ENCODE data around the gene WDSUB1.

The WDSUB1 gene

DNA sequence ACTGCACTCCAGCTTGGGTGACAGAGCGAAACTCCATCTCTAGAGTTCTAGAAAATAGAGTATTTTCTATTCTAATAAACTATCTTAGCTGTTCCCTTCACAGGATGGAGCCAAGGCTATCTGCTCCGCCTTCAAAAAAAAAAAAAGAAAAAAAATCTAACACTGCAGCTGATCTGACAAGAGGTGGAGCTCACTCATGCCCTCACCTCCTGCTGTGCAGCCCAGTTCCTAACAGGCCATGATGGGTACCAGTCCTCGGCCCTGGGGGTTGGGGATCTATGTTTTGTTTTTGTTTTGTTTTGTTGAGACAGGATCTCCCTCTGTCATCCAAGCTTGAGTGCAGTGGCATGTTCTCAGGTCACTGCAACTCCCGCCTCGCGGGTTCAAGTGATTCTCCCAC is 3.0 kb downstream of the WDSUB1 start:
- Mint-ChIP-seq H3K36me3 (ENCODE audit: low read depth) (peaks cover 25% of the 10 kb centered on the region), H3K4me3 (no peak overlapping the region), H3K4me1 (ENCODE audit: low read depth) (peaks cover 18% of the 10 kb centered on the region), H3K27ac (no peak overlapping the region), H3K27me3 (no peaks in the 10 kb centered on the region), H3K9me3 (no peaks in the 10 kb centered on the region)
- no peak for DNase-seq

DNA sequence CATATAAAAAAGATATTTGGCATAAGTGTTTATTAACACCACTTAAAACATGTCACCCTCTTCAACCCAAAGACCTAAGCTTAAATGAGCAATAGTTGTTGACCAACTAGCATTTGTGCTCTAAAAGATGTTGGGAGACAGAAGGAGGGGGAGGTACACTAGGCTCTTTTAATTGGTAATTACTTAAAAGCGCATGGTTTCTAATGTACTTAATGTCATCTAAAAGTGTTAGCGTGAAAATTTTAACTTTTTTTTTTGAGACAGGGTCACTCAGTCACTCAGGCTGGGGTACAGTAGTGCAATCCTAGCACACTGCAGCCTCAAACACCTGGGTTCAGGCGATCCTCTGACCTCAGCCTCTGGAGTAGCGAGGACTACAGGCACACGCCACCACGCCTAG is 5.5 kb downstream of the WDSUB1 start:
- Mint-ChIP-seq H3K4me1 (ENCODE audit: low read depth) (peaks cover 13% of the 10 kb centered on the region), H3K36me3 (ENCODE audit: low read depth) (peaks cover 29% of the 10 kb centered on the region), H3K9me3 (no peaks in the 10 kb centered on the region), H3K27me3 (no peaks in the 10 kb centered on the region), H3K27ac (no peak overlapping the region), H3K4me3 (no peak overlapping the region)
- DNase-seq: no peak

- Mint-ChIP-seq H3K36me3 (ENCODE audit: low read depth) (peaks cover 36% of the 10 kb centered on the region), H3K4me3 (no peak overlapping the region), H3K4me1 (ENCODE audit: low read depth) (peaks cover 6% of the 10 kb centered on the region), H3K27ac (no peak overlapping the region), H3K9me3 (no peaks in the 10 kb centered on the region), H3K27me3 (no peaks in the 10 kb centered on the region)
- no peak for DNase-seq
Observed at GRCh38 chr2:159279700-159280099, 6.8 kb downstream of the WDSUB1 start.

DNA sequence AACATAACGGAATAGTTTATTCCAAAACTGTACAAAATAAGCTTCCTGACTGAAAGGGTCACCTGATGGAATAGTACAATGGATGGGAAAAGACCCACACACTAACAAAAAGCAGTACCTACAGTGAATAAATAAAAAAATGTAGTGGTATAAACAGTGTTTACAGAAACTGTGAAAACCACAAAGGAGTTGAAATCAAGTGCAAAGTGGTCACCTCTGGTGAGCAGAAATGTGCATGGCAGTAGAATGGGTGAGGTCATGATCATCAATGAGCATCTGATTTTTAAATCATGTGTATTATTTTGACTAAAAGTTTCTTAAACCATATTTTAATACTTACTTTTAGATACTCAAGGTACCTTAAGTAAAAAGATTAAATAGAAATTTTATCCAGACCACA is 11.4 kb downstream of the WDSUB1 start:
- no peak overlapping the region for H3K27ac Mint-ChIP-seq
- H3K4me1 Mint-ChIP-seq (ENCODE audit: low read depth): peaks cover 4% of the 10 kb centered on the region
- peaks cover 2% of the 10 kb centered on the region for H3K9me3 Mint-ChIP-seq
- no peak for DNase-seq
- peaks cover 53% of the 10 kb centered on the region for H3K36me3 Mint-ChIP-seq (ENCODE audit: low read depth)
- H3K27me3 Mint-ChIP-seq: no peaks in the 10 kb centered on the region
- no peak overlapping the region for H3K4me3 Mint-ChIP-seq

- no peaks in the 10 kb centered on the region for H3K27me3 Mint-ChIP-seq
- H3K36me3 Mint-ChIP-seq (ENCODE audit: low read depth): peaks cover 52% of the 10 kb centered on the region
- H3K4me3 Mint-ChIP-seq: no peak overlapping the region
- H3K4me1 Mint-ChIP-seq (ENCODE audit: low read depth): peaks cover 4% of the 10 kb centered on the region
- no peak overlapping the region for H3K27ac Mint-ChIP-seq
- no peak for DNase-seq
- peaks cover 2% of the 10 kb centered on the region for H3K9me3 Mint-ChIP-seq
Observed at GRCh38 chr2:159272156-159272555, 14.3 kb downstream of the WDSUB1 start.

- Mint-ChIP-seq H3K4me3 (no peak overlapping the region), H3K9me3 (peaks cover 2% of the 10 kb centered on the region), H3K36me3 (ENCODE audit: low read depth) (peaks cover 52% of the 10 kb centered on the region), H3K27me3 (no peaks in the 10 kb centered on the region), H3K27ac (no peak overlapping the region), H3K4me1 (ENCODE audit: low read depth) (peaks cover 4% of the 10 kb centered on the region)
- DNase-seq: no peak
Observed at GRCh38 chr2:159270744-159271379, 15.6 kb downstream of the WDSUB1 start.

DNA sequence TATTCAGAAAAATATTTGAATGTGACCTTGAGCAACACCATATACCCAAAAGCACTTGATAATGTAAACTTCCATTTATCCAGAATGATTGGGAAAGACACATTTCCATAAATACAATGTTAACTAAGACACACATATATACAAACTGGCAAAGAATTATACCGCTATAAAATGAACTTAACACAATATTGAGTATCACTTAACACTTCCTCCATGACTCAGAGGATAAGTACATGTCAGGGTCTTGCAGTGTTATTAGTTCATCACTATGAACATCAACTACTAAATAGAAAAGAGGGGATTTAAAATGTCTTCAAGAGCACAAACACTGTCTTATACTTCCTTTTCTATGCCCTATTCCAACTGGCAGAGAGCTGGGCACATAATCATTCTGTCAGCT is 18.6 kb downstream of the WDSUB1 start:
- Mint-ChIP-seq H3K4me1 (ENCODE audit: low read depth) (no peaks in the 10 kb centered on the region), H3K36me3 (ENCODE audit: low read depth) (peaks cover 51% of the 10 kb centered on the region), H3K27ac (no peak overlapping the region), H3K4me3 (no peak overlapping the region), H3K9me3 (peaks cover 2% of the 10 kb centered on the region), H3K27me3 (no peaks in the 10 kb centered on the region)
- no peak for DNase-seq

- Mint-ChIP-seq H3K36me3 (ENCODE audit: low read depth) (peaks cover 43% of the 10 kb centered on the region), H3K9me3 (peaks cover 2% of the 10 kb centered on the region), H3K4me3 (no peak overlapping the region), H3K27me3 (no peaks in the 10 kb centered on the region), H3K4me1 (ENCODE audit: low read depth) (no peaks in the 10 kb centered on the region), H3K27ac (no peak overlapping the region)
- DNase-seq: no peak
Observed at GRCh38 chr2:159266554-159266953, 19.9 kb downstream of the WDSUB1 start.

DNA sequence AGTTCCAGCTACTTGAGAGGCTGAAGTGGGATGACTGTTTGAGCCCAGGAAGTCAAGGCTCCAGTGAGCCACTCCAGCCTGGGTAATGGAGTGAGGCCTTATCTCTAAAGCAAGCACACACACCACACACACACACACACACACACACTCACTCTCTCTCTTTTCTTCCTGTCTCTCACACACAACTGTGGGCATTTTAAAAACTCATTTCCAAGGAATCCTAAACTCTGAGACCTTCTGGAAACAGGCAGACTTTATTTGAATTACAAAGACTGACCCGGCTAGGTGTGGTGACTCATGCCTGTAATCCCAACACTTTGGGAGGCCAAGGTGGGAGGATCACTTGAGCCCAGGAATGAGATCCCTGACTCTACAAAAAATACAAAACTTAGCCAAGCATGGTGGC is 21.3 kb downstream of the WDSUB1 start:
- Mint-ChIP-seq H3K9me3 (no peaks in the 10 kb centered on the region), H3K4me1 (ENCODE audit: low read depth) (no peaks in the 10 kb centered on the region), H3K27me3 (no peaks in the 10 kb centered on the region), H3K36me3 (ENCODE audit: low read depth) (peaks cover 31% of the 10 kb centered on the region), H3K27ac (no peak overlapping the region), H3K4me3 (no peak overlapping the region)
- no peak for DNase-seq

DNA sequence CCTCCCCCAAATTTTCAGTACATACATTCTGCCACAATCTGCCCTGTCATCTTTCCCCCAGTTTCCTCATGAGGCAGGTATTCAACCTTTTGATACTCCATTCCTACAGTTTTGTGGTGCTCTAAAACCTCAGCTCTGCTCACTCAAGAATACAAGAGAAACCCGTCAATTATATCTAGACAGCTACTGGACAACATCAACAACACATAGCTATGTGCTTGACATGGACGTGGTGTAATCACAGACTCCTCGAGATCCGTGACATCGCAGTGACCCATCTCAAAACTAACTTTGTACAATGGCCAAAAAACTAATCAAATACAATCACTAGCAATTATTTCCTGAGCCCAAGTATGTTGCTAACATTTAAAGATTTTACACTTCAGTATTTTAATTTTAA is 23.6 kb downstream of the WDSUB1 start:
- peaks cover 28% of the 10 kb centered on the region for H3K36me3 Mint-ChIP-seq (ENCODE audit: low read depth)
- no peaks in the 10 kb centered on the region for H3K9me3 Mint-ChIP-seq
- no peaks in the 10 kb centered on the region for H3K27me3 Mint-ChIP-seq
- DNase-seq: no peak
- no peak overlapping the region for H3K4me3 Mint-ChIP-seq
- no peaks in the 10 kb centered on the region for H3K4me1 Mint-ChIP-seq (ENCODE audit: low read depth)
- no peak overlapping the region for H3K27ac Mint-ChIP-seq

DNA sequence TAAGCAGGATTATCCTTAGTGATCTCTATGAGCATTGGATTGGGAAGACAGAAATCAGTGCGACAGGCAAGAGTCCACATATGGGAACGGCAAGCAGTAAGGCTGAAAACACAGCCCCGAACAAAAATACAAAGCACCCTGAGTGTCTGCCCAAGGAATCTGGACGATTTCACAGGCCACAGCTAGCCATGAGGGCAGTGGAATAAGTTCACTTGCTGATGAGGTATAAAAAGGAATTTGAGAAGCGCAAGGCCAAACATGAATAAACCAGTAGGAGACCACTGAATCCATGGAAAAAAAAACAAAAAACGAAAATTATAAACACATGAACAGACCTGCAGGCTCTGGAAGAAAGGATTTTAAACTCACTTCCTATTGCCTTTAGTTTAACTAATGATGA is 24.3 kb downstream of the WDSUB1 start:
- H3K27ac Mint-ChIP-seq: no peak overlapping the region
- H3K27me3 Mint-ChIP-seq: no peaks in the 10 kb centered on the region
- no peaks in the 10 kb centered on the region for H3K9me3 Mint-ChIP-seq
- DNase-seq: no peak
- H3K4me3 Mint-ChIP-seq: no peak overlapping the region
- H3K4me1 Mint-ChIP-seq (ENCODE audit: low read depth): no peaks in the 10 kb centered on the region
- peaks cover 27% of the 10 kb centered on the region for H3K36me3 Mint-ChIP-seq (ENCODE audit: low read depth)

DNA sequence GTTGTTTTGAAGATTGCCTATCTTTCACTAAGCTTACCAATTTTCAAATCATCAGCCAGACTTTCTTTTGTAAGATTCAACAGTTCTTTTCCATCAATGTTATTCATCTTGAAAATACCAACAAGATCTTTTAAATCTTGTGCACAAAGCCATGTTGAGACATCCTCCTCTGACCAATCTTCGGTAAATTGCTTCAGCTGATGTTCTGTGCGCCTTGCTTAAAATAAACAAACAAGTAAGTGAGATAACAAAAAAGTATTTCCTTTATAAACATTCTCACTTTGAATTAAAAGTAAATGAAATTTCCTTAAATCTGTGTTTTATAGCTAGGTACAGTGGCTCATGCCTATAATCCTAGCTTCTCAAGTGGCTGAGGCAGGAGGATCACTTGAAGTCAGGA is 30.3 kb downstream of the WDSUB1 start:
- H3K36me3 Mint-ChIP-seq (ENCODE audit: low read depth): peaks cover 38% of the 10 kb centered on the region
- no peak overlapping the region for H3K27ac Mint-ChIP-seq
- no peaks in the 10 kb centered on the region for H3K4me1 Mint-ChIP-seq (ENCODE audit: low read depth)
- no peaks in the 10 kb centered on the region for H3K9me3 Mint-ChIP-seq
- H3K27me3 Mint-ChIP-seq: no peaks in the 10 kb centered on the region
- no peak overlapping the region for H3K4me3 Mint-ChIP-seq
- DNase-seq: no peak

DNA sequence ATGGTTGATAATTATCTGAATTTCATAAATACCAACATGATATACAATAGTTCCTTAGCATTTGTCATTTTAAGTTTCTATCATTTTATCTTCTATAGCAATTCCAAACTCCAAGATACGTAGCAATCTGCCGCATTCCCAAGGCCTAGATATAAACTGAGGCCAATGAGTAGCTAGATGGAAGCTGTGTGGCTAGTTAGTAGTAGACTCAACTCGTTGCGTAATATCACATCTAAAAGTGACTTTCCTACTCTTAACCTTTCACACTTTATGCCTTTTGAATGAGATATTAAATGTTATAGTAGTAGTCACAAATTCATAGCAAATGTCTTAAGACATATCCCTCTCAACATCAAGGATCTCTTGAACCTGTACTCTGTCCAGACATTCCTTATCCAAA is 33.6 kb downstream of the WDSUB1 start:
- Mint-ChIP-seq H3K27me3 (no peaks in the 10 kb centered on the region), H3K4me1 (ENCODE audit: low read depth) (peaks cover 5% of the 10 kb centered on the region), H3K27ac (no peak overlapping the region), H3K9me3 (no peaks in the 10 kb centered on the region), H3K36me3 (ENCODE audit: low read depth) (peaks cover 44% of the 10 kb centered on the region), H3K4me3 (no peak overlapping the region)
- DNase-seq: no peak

DNA sequence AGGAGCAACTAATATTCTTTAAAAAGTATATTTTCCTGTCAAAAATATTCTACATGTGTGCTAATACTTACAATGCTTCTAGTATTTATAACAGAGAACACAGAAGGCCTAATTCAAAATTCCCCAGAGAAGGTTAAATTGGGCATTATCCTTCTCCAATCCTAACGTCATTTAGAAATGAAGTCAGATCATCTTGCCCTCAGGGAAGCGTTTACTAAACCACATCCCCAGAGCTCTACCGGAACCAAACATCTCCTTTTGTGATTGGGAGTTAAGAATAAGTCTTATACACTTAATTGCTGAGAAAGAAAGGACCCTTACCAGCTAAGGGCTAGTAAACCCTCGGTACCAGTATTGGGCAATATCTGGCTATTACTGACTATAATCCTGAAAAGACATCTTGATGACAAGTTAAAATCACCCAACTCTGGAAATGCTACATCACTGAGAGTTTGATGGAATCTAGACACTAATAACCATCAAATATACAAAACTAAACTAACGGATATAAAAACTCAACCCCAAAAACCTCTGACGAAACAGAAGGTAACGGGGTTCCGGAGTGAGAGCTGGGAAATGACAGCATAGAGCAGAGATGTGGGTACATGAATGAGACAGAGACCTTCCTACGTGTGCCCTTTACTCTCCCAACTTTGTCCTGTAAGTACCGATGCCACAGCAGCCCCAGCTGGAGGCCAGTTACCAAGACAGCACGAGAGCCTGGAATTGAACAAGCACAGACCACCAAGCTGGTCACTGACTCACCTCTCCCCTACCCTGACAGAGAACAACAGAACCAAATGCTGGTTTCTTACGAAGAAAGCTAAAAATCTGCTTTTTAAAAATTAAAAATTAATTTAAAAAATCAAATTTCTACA is 35.0 kb downstream of the WDSUB1 start:
- Mint-ChIP-seq H3K27ac (no peak overlapping the region), H3K36me3 (ENCODE audit: low read depth) (peaks cover 50% of the 10 kb centered on the region), H3K4me1 (ENCODE audit: low read depth) (peaks cover 5% of the 10 kb centered on the region), H3K4me3 (no peak overlapping the region), H3K27me3 (no peaks in the 10 kb centered on the region), H3K9me3 (no peaks in the 10 kb centered on the region)
- no peak for DNase-seq

GRCh38 chr2:159249990-159250715 is 36.4 kb downstream of the WDSUB1 start:
- Mint-ChIP-seq H3K27ac (no peak overlapping the region), H3K4me3 (no peak overlapping the region), H3K9me3 (no peaks in the 10 kb centered on the region), H3K36me3 (ENCODE audit: low read depth) (peaks cover 55% of the 10 kb centered on the region), H3K27me3 (no peaks in the 10 kb centered on the region), H3K4me1 (ENCODE audit: low read depth) (peaks cover 7% of the 10 kb centered on the region)
- no peak for DNase-seq

Measured in activated T-cell treated with anti-CD3 and anti-CD28 coated beads, Interleukin-2, amount 50 U/mL, for 24 hours (primary cell).